ENCODE measurements around the gene PSMG4. TPM values are rescaled to one million over a fixed set of nuclear protein-coding genes. Genes with fewer than 3 reads are reported as not detected.

Gene PSMG4
- polyA plus RNA-seq, 2 of the 4 experiments (the other 2 are of a cell fraction): 15.0 to 21.9 TPM

DNA sequence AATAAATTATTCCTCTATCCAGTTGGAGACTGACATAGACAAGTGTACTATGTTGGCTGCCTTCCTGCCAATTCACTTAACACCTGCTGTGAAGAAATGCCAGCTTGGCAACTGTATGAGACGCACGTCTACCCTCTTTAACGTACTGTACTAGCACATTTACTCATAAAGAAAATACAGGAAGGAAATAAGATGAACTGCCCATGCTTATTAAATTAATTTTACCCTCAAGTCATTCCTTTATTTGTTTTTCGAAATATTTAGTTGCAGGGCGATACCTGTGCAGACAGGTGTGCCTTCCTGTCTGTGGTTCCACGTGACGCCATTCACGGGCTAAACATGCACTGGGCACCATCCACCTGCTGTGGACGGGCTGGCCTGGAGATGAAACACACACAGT, 52.0 kb downstream of the PSMG4 start:
- no peak for FAIRE-seq

DNA sequence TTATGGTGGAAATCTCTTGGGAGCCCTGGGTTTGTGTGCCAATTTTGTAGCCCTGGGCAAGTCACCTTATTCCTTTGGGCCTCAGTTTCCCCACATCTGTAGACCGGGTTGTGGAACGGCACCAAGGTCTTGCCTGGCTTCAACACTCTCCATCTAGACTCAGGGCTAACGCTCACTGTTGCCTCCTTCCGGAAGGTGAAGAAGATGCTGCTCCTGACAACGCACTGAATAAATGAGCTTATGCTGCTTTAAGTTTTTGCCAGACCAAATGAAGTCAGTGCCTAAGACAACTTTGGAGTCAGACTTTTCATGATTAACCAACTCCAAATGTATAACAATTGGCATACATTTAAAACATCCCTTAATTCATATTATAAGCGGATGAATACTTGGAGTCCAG, 53.1 kb downstream of the PSMG4 start:
- TF ChIP-seq PHF8 (IDR thresholded peaks at IDR 0.05; ENCODE audit: borderline replicate concordance, low read depth): no peak
- no peak for TF ChIP-seq CHD4 (IDR thresholded peaks at IDR 0.05; ENCODE audit: borderline replicate concordance)
- no peak for TF ChIP-seq HEYL (CRISPR knock-in tag; IDR thresholded peaks at IDR 0.05)
- TF ChIP-seq POLR2AphosphoS2 (conservative IDR thresholded peaks at IDR 0.05; ENCODE audit: low read length): no peak
- no peak for TF ChIP-seq HOXB5 (CRISPR knock-in tag; IDR thresholded peaks at IDR 0.05)
- TF ChIP-seq HOXA7 (CRISPR knock-in tag; IDR thresholded peaks at IDR 0.05): no peak
- TF ChIP-seq TP53 (CRISPR knock-in tag; IDR thresholded peaks at IDR 0.05): no peak
- no peak for TF ChIP-seq ZNF302 (CRISPR knock-in tag; IDR thresholded peaks at IDR 0.05)
- TF ChIP-seq, protein P1, sequence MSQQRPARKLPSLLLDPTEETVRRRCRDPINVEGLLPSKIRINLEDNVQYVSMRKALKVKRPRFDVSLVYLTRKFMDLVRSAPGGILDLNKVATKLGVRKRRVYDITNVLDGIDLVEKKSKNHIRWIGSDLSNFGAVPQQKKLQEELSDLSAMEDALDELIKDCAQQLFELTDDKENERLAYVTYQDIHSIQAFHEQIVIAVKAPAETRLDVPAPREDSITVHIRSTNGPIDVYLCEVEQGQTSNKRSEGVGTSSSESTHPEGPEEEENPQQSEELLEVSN (IDR thresholded peaks at IDR 0.05; ENCODE audit: borderline replicate concordance, low read depth): no peak
- TF ChIP-seq, protein P2, sequence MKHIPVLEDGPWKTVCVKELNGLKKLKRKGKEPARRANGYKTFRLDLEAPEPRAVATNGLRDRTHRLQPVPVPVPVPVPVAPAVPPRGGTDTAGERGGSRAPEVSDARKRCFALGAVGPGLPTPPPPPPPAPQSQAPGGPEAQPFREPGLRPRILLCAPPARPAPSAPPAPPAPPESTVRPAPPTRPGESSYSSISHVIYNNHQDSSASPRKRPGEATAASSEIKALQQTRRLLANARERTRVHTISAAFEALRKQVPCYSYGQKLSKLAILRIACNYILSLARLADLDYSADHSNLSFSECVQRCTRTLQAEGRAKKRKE (CRISPR knock-in tag; IDR thresholded peaks at IDR 0.05; ENCODE audit: low read depth): no peak
- no peak for TF ChIP-seq CHD2 (IDR thresholded peaks at IDR 0.05; ENCODE audit: low read length, partially characterized antibody)
- FAIRE-seq (no peak), ATAC-seq (no peak), DNase-seq (ENCODE audit: low read depth in 1 of 2, low spot score in 1 of 2) (no peak)
- 92% methylated on average over 6 of the region's 6 CpGs for WGBS (ENCODE audit: missing lambda C conversion rate)
- CTCF ChIA-PET: no interaction called here
- H3K4me1 ChIP-seq: no peaks in the 10 kb centered on the region
- H3K4me2 ChIP-seq: no peak overlapping the region
- POLR2A ChIA-PET: no interaction called here
- H3K9me3 ChIP-seq: no peaks in the 10 kb centered on the region
- no peak overlapping the region for H3K4me3 ChIP-seq
- H3K27ac ChIP-seq: no peak overlapping the region

More for the DNA sequence above, 52.0 kb downstream of the PSMG4 start:
- WGBS (ENCODE audit: missing lambda C conversion rate): 86% methylated on average over 9 of the region's 9 CpGs
- H3K4me1 ChIP-seq: no peaks in the 10 kb centered on the region
- ChIA-PET POLR2A (no interaction called here), CTCF (no interaction called here)
- TF ChIP-seq, protein P3, sequence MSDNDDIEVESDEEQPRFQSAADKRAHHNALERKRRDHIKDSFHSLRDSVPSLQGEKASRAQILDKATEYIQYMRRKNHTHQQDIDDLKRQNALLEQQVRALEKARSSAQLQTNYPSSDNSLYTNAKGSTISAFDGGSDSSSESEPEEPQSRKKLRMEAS (IDR thresholded peaks at IDR 0.05): no peak
- TF ChIP-seq, protein P4, sequence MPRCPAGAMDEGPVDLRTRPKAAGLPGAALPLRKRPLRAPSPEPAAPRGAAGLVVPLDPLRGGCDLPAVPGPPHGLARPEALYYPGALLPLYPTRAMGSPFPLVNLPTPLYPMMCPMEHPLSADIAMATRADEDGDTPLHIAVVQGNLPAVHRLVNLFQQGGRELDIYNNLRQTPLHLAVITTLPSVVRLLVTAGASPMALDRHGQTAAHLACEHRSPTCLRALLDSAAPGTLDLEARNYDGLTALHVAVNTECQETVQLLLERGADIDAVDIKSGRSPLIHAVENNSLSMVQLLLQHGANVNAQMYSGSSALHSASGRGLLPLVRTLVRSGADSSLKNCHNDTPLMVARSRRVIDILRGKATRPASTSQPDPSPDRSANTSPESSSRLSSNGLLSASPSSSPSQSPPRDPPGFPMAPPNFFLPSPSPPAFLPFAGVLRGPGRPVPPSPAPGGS (IDR thresholded peaks at IDR 0.05): no peak
- no peak for TF ChIP-seq GATA3 (IDR thresholded peaks at IDR 0.05; ENCODE audit: borderline replicate concordance)
- TF ChIP-seq, protein P5, sequence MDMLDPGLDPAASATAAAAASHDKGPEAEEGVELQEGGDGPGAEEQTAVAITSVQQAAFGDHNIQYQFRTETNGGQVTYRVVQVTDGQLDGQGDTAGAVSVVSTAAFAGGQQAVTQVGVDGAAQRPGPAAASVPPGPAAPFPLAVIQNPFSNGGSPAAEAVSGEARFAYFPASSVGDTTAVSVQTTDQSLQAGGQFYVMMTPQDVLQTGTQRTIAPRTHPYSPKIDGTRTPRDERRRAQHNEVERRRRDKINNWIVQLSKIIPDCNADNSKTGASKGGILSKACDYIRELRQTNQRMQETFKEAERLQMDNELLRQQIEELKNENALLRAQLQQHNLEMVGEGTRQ (IDR thresholded peaks at IDR 0.05): no peak
- no peak for TF ChIP-seq MYC (IDR thresholded peaks at IDR 0.05; ENCODE audit: borderline replicate concordance, low read length)
- no peak for TF ChIP-seq POLR2A (IDR thresholded peaks at IDR 0.05; ENCODE audit: low read length)
- TF ChIP-seq TFCP2L1 (CRISPR knock-in tag; IDR thresholded peaks at IDR 0.05): no peak
- ATAC-seq (no peak), DNase-seq (ENCODE audit: low read depth in 1 of 2, low spot score in 1 of 2) (no peak)
- H3K9me3 ChIP-seq: 0 out of 3 replicates have a peak, but pooled peaks cover 5% of the 10 kb centered on the region
- H3K27ac ChIP-seq: no peak overlapping the region
- no peak overlapping the region for H3K4me3 ChIP-seq
- H3K4me2 ChIP-seq: no peak overlapping the region

DNA sequence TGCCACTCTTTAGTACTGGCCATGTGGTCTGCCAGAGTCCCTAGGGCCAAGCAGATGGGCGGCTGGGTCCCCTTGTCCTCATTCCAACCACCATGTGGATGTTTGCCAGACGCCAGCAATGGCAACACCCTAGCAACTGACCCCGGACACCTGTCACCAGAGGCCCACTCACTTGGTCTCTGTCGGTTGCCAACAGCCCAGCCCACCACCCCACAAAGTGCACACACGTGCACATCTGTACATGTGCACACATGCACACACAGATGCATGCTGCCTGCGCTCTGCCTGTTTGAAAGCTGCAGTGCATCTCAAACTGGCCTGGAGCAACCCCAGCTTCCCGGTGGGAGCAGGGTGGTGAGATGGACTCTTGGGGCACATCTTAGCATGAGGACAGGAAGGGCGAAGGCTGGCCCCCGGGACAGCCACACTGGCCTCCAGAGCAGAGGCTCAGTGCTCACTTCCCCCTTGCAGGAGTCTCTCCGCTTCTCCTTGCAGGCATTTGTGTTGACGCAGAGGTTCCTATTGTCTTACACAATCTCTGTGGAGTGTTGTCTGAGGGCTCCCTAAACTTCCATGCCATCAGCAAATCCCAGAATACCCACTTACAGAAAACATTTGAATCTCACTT, 54.0 kb downstream of the PSMG4 start:
- ChIA-PET POLR2A (no interaction called here), CTCF (no interaction called here)
- TF ChIP-seq FOXS1 (CRISPR knock-in tag; IDR thresholded peaks at IDR 0.05) (no peak), GATA3 (IDR thresholded peaks at IDR 0.05; ENCODE audit: borderline replicate concordance) (no peak), EHMT2 (IDR thresholded peaks at IDR 0.05; ENCODE audit: low read depth) (no peak), CEBPB (IDR thresholded peaks at IDR 0.05) (no peak), MAFK (IDR thresholded peaks at IDR 0.05; ENCODE audit: partially characterized antibody) (no peak), HDAC2 (IDR thresholded peaks at IDR 0.05) (no peak), SMC3 (IDR thresholded peaks at IDR 0.05) (no peak), POLR2A (IDR thresholded peaks at IDR 0.05; ENCODE audit: low read length) (no peak), EP300 (IDR thresholded peaks at IDR 0.05) (no peak), POLR2AphosphoS2 (conservative IDR thresholded peaks at IDR 0.05; ENCODE audit: low read length) (no peak), CHD4 (IDR thresholded peaks at IDR 0.05; ENCODE audit: borderline replicate concordance) (no peak)
- TF ChIP-seq, protein P4 (IDR thresholded peaks at IDR 0.05): no peak
- TF ChIP-seq, protein P6, sequence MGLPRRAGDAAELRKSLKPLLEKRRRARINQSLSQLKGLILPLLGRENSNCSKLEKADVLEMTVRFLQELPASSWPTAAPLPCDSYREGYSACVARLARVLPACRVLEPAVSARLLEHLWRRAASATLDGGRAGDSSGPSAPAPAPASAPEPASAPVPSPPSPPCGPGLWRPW (IDR thresholded peaks at IDR 0.05): no peak
- FAIRE-seq: no peak
- Histone ChIP-seq H3K9me3 (no peaks in the 10 kb centered on the region), H3K27ac (no peak overlapping the region), H3K4me3 (no peak overlapping the region), H3K4me2 (no peak overlapping the region), H3K4me1 (no peaks in the 10 kb centered on the region)
- ATAC-seq: 0 out of 6 replicates have a peak, but pooled peaks of 1 of the 2 experiments have one; percentile 13
- 92% methylated on average over 4 of the region's 11 CpGs for WGBS (ENCODE audit: missing lambda C conversion rate)
- DNase-seq (ENCODE audit: low read depth in 1 of 2, low spot score in 1 of 2): no peak

Data from A549 (cell line).